Measurements from ENCODE around the gene LRSAM1.

Gene LRSAM1

DNA sequence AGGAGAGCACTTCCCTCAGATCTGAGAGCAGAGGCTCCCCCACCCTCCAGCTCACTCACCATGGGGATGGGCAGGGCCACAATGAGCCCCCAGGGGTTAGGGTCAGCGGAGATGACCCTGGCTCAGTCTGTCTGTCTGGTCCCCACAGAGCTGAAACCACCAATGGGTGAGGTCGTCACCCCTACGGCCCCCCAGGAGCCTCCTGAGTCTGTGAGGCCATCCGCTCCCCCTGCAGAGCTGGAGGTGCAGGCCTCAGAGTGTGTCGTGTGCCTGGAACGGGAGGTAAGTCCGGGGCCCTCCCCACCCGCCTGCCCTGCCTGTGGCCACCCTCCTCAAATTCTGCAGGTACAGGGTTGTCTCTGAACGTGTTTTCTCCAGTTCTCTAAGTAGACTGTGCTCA is 49.6 kb downstream of the LRSAM1 start:
- DNase-seq, result no peak

DNA sequence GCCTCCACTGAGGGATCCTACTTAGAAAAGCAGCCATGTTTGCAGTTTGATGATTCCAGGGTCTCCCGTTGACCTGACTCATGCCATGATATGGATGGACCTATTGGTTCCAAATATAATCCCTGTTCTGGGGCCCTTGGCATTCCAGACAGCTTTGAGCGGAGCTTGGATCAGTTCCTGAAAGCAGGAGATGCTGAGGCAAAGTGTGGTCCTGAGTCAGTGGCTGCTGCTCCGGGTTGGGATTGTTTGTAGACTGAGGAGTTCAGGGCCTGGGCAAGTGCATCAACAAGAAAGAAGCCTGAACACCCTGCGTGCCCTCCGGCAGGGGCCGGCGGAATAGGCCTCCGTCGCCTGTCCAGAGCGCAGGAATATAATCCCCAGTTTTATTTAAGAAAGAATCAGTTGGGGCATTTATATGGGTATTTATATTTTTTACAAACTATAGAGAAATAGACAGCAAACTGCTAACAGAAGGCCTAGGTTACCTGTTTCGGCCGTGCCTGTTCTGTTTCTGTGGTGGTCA is 50.6 kb downstream of the LRSAM1 start:
- no peak for DNase-seq

GRCh38 chr9:127502706-127503378 is 51.5 kb downstream of the LRSAM1 start:
- no peak for DNase-seq

- no peak for DNase-seq
Observed at GRCh38 chr9:127503379-127503921, 52.1 kb downstream of the LRSAM1 start.

GRCh38 chr9:127503947-127504886 is 52.9 kb downstream of the LRSAM1 start:
- peak; percentile 61 for DNase-seq

GRCh38 chr9:127504887-127505251 is 53.6 kb downstream of the LRSAM1 start:
- no peak for DNase-seq

DNA sequence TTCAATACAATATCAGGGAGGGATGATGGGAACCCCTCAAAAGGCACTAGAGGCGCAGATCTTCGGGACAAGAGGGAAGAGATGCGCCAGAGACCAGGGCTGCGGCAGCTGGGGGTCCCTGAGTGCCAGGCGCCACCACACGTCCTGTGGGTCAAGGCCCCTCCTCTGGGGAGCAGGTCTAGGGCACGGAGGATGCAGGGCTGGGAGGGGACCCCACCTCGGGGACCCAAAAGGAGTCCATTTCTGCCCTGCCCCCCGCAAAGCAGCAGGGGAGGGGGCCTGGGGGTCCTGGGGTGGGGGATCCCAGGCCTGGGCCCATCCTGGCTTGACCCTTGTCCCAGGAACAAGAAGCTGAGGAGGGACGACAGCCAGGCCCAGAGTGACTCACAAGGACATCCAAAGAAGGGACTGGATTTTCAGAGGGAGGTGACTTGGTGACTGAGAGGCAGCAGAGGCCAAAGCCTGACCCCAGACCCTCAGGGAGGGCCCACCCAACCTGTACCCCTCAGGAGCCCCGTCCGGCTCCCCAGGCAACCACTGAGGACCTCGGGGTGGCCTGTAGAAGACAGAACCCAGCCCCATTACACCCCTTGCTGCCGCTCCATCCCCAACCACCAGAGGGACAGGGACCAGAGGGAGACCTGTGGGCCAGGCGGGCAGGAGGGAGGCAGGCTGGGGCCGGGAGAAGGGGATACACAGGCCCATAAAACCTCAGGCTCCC is 54.2 kb downstream of the LRSAM1 start:
- DNase-seq, result no peak

DNA sequence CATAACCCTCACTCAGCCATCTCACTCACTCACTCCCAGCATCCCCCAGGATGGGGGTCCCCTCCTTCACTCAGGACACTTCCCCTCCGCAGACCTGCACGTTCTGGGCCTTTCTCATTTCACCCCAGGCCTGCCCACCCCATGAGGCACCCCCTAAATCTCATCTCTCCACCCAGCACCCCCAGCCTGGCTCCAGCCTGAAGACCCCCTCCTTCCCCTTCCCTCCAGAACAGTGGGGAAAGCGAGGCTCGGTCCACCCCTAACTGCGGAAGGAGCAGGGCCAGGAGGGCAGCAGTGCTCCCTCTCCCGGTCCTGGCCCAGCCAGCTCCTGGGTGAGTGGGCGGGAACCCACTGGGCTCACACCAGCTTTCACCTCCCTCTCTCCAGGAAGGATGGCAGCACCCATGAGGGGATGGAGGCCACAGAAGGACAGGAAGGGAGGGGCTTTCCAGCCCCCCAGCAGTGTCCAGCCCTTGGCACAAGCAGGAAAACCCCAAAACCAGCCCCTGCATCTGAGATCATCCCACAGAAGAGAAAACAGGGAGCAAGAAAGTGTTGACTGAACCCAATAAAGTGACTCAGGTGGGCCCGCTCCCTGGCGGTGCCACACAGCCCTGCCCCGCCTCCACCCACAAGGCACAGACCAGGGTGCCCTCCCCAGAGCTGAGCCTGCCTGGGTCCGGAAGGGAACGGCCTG is 55.0 kb downstream of the LRSAM1 start:
- DNase-seq, result no peak

DNA sequence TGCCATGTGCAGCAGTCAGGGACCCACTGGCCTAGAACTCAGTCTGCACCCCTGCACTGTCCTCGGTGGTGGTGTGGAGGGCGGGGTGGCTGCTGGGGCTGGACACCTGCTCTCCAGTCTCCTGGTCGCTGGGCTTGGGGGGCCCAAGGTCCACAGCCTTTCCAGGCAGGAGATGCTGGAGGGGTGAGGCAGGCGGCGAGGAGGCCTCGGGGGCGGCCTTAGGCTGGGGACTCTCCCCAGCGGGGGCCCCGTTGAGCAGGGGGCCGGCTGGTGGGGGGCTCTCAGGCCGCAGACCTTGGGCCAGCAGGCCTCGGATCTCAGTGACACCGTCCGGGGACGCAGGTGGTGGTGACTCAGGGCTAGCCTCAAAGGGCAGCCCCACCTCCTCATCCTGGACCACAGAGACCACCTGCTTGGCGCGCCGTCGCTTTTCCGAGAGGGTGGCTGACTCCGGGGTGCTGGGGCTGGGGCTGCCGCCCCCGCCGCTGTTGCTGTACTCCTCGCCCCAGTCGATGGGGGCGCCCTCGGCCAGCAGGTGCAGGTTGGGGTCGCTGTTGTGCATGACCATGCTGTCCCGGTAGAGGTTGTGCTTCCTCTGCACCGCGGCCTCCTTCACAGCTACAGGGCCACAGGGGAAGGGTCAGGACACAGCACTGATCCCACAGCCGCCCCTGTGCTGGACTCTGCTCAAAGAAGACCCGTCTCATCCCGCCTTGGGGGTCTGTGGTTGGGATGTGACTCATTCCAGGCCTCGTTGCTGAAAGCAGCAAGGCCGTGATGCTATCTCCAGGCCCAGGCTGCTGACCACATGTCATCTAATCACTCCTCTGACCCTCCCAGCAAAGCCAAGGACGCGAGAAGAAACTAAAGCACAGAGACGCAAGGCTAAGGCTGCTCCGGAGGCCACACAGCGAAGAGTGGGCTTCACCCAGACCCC is 55.8 kb downstream of the LRSAM1 start:
- no peak for DNase-seq

- DNase-seq, result no peak
Observed at GRCh38 chr9:127507751-127508648, 56.7 kb downstream of the LRSAM1 start.

- DNase-seq, result no peak
Observed at GRCh38 chr9:127508901-127509260, 57.6 kb downstream of the LRSAM1 start.

DNA sequence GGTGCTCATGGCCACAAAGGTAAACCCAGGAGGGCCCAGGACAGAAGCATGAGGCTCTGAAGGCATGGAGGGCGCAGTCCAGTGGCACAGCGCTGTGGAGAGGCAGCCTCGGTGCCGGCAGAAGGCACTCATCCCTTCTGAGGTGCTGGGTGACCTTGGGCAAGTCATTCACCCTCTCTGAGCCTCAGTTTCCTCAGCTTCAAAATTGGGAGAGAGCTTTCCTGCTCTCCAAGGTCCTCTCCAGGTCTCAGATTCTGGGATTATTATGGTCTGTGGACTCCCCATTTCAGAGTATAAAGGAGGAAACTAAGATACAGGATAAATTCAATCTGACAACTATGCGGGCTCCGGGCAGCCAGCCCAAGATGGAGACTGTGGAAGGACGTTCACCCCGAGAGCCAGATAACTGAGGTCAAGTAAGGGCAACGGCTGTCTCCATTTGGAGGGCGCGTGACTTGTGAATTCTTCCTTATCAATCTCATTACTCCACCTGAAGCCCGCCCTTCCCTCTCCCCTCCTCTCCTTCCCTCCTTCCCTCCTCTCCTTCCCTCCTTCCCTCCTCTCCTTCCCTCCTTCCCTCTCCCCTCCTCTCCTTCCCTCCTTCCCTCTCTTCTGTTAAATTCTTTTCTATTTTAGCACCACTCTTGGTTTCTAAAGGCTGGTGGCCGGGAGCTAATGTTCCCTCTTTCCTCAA is 58.1 kb downstream of the LRSAM1 start:
- DNase-seq, result no peak

DNA sequence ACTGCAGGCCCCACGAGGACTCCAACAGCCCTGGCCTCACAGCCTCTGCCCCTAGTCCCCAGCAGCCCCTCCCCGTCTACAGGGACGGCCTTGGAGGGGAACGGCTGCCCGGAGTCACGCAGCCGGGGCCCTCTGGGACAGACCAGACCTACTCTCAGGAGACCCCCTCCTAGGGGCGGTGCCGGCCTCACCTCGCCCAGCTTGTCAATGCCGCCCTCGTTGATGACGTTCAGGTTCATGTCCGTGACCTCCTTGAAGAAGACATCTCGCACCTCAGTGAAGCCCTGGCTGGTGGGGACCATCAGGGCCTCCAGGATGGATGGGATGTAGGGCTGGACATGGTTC is 58.6 kb downstream of the LRSAM1 start:
- DNase-seq, result no peak

DNA sequence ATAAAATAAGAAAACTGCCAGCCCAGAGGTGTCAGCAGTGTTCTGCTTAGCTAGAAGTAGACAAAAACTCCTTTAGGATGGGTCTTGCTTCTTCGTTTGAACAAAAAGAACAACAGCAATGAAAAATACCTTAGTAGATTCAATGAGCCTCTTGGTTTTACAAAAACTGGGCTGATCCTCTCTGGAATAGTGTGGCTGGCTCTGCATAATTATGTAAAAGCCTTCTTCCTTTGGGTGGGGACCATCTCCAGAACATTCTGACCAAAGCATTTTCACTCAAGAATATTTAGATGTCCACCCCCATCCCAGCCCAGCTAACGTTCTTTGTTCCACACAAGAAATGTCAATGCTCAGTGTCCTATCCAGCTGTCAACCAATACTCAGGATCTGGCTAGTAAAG is 63.2 kb downstream of the LRSAM1 start:
- DNase-seq, result no peak

DNA sequence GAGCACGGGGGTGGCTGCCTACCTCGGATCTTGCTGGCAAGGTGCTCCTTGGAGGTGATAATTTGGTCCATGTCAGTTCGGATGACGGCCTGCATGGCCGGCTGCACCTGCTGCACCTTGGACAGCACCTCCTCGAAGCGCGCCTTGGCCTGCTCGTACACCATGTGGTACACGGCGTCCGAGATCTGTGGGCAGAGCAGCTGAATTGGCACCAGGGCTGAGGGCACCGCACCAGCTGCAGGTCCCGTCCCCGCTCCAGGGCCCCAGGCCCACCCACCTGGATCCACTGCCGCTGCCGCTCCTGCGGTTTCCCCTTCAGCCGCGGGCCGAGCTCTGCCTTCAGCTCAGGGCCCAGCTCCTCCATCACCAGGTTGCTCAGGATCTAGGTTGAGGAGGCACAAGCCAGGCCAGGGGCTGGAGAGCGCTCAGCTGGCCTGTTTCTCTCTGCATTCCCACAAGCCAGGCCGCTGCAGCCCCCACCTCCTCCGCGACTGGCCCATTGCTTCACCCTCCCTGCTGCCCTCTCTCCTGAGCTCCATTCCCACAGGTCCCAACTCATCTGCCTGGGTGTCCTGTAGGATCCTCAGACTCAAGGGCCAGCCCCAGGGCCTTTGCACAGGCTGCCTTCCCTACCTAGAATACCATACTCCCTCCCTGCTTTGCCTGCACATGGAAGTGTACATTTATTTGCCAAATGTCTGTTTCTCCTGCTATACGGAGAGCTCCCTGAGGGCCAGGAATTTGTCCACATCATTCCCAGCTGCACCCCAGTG is 65.7 kb downstream of the LRSAM1 start:
- no peak for DNase-seq

GRCh38 chr9:127517620-127518019 is 66.3 kb downstream of the LRSAM1 start:
- no peak for DNase-seq

DNA sequence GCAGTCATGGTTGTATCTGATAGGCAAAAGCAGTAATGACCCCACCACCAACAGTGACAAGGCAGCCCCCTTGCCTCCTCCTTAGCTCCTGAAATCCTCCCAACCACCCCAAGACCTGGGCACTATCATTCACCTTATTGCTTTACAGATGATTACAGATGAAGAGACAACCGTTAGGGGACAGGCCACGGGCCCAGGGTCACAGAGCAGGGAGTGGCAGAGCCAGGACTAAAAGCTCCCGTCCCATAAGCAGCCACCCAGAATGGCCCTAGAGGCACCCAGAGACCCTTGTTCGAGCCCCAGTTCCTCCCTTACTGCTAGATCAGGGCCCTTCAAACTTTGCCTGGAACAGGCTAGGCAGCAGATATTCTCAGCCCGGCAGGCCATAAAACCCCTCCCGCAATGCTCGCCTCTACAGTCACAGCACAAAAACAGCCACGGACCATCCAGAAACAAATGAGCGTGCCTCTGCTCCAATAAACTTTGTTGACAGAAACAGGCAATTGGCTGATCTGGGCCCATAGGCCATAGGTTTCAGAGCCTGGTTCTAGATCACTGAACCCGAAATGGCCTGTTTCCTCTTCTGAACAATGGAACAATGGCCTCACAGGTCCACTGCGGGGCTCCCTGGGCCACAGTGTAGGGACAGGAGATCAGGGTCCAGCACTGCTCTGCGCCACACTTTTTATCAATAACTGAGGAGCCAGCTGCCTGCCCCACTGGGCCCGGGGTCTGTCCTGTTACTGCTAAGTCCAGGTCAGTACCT is 67.0 kb downstream of the LRSAM1 start:
- DNase-seq, result no peak
